GM18867 (cell line): ENCODE data around the gene LTBP1.
"Not testable (repeated sequence)": the region's sequence is repeated elsewhere in the genome, so short reads cannot be mapped to it uniquely, and the experiment has no call there.

Source experiments
- ATAC-seq: cut with Tn5 transposase; IDR thresholded peaks from one replicate; pipeline ENCODE4 v1.9.1; 2021; ENCODE audit warnings: mild to moderate bottlenecking, moderate library complexity; ENCODE audit not compliant: unreplicated experiment

Gene LTBP1

GRCh38 chr2:33214857-33215256, 268.1 kb downstream of the LTBP1 start:
- no peak for ATAC-seq

- ATAC-seq: no peak
Measured at GRCh38 chr2:33215299-33215698, 268.5 kb downstream of the LTBP1 start.

- no peak for ATAC-seq
Measured at GRCh38 chr2:33215983-33216382, 269.2 kb downstream of the LTBP1 start.

- ATAC-seq: no peak
Measured at GRCh38 chr2:33216508-33217182, 269.9 kb downstream of the LTBP1 start.

DNA sequence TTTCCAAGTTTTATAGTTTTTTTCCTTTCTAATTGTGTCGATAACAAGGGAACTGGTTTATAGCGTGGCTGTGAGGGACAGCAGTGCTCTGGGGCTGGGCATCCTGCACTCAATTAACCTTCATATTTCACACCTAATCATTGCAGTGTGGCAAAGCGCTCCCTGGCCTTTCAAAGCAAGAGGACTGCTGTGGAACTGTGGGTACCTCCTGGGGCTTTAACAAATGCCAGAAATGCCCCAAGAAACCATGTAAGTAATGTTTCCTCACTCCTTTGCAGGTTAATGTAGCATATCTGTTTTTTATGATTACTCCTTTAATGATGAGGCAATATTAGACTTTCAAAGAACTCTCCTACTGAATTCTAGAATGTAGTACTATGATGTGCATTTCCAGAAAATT, 270.7 kb downstream of the LTBP1 start:
- ATAC-seq: no peak

- ATAC-seq: no peak
Measured at GRCh38 chr2:33219114-33219513, 272.4 kb downstream of the LTBP1 start.

- ATAC-seq: no peak
Measured at GRCh38 chr2:33219850-33220275, 273.1 kb downstream of the LTBP1 start.

DNA sequence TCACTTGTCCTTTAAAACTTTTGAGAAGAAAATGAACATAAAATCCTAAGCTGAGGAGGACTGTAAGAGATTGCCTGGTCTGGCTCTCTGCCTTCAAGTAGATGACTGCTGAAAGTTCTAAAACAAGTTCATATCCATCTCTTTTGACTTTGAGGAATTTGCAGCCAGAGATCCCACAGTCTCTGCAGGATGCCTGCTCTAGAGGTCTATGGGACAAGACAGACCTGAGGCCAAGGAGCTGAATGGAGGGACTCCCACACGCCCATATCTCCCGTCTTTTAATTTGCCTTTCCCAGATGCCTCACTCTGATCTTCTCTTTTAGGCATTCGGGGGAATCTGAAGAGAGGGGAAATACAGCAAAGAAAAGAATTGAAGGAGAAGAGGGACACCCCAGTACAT, 273.8 kb downstream of the LTBP1 start:
- no peak for ATAC-seq

DNA sequence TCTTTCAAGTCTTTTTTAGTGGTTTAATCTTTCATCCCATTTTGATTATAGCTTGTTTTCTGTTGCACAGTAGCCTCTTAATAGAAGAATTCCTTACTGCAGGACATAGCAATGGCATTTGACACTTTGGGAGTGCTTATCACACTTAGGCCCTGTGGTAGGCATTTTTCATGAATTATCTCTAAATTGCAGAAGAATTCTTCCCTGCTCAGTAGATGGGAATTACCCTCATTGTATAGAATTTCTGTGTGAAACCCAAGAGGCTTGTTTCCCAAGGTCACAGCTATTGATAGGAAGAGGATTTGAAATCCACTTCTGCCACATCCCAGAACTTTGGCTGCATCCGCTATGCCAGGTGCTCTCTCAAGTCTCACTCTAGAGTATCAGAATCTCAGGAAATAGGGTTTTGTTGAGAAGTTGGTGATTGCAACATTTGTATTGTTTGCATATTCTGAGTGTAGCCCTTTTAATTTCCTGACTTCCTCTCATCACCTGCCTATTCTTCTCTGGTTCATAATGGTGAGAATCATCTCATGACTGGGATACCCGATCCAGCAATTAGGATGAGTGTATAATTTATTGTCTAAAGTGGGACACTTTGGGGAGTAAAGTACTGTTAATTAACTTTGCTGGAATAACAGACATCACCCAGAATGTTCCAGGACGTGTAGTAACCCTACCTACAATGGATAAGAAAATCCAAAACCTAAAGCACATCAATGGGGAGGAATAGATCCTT, 274.5 kb downstream of the LTBP1 start:
- ATAC-seq: no peak

- no peak for ATAC-seq
Measured at GRCh38 chr2:33222309-33222708, 275.6 kb downstream of the LTBP1 start.

GRCh38 chr2:33223856-33224255, 277.1 kb downstream of the LTBP1 start:
- no peak for ATAC-seq

DNA sequence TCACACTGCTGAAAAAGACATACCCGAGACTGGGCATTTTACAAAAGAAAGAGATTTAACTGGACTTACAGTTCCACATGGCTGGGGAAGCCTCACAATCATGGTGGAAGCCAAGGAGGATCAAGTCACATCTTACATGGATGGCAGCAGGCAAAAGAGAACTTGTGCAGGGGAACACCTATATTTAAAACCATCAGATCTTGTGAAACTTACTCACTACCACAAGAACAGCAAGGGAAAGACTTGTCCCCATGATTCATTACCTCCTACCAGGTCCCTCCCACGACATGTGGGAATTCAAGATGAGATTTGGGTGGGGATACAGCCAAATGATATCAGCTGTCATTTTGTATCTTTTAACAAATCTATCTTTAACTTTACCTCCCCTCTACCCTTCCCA, 278.6 kb downstream of the LTBP1 start:
- ATAC-seq: no peak

DNA sequence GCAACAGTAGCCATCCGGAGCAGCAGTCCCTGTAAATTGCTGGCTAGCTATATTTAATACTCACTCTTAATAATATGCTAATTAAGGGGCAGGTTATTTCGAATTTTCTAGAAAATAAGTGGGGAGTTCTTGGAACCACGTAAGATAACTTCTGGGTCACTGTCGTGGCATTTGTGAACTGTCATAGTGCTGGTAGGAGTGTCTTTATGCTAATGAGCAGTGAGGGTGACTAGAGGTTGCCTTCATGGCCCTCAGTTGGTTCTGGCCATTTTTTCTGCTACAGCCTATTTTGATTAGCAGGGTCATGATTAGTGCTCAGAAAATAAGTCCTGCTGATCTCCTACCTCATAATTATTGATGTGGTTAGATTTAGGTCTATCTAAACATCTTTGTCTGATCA, 279.8 kb downstream of the LTBP1 start:
- ATAC-seq: no peak

- ATAC-seq: no peak
Measured at GRCh38 chr2:33229646-33230045, 282.9 kb downstream of the LTBP1 start.

GRCh38 chr2:33230195-33230594, 283.4 kb downstream of the LTBP1 start:
- no peak for ATAC-seq

- no peak for ATAC-seq
Measured at GRCh38 chr2:33230842-33231241, 284.1 kb downstream of the LTBP1 start.

DNA sequence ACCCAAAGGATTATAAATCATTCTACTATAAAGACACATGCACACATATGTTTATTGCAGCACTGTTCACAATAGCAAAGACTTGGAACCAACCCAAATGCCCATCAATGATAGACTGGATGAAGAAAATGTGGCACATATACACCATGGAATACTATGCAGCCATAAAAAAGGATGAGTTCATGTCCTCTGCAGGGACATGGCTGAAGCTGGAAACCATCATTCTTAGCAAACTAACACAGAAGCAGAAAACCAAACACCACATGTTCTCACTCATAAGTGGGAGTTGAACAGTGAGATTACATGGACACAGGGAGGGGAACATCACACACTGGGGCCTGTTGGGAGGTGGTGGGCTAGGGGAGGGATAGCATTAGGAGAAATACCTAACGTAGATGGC, 288.8 kb downstream of the LTBP1 start:
- not testable (repeated sequence) for ATAC-seq

DNA sequence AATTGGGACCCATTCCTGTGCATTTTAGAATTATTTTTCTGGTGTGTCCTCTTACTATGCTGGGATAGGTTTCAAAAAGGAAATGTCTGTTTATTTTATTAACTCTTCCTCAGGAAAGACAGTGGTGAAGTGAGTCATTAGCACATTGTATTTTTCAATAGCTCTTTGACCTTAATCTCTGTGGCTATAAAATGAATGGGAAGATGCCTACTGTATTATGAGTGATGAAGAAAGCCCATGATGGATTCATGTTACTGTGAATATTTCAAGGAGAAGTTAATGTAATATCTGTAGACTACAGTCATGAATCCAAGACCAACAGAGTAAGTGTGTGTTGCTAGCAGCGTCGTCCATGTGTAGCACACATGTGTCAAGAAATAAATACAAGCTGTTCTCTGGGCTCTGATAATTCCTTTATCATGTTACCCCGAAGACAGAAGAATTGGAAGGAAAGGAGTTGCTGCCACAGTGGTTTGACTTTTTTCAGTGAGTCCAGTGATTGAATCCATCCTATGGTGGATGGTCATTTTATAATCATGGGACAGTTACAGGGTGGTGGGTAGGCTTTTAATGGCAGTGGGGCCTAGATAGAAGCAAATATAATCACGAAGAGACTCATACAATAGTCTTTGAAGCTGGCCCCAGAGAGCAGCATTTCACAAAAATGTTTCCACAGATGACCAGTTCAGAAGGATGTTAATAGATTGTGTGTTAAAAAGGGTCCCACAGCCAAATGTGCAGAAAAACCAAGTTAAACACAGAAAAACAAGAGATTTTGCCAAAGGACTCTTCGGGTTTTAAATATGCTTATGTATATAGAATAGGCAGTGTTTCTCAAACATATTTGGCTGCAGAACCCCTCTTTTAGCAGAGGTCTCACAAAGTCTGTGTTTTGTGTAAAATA, 290.0 kb downstream of the LTBP1 start:
- ATAC-seq: no peak

DNA sequence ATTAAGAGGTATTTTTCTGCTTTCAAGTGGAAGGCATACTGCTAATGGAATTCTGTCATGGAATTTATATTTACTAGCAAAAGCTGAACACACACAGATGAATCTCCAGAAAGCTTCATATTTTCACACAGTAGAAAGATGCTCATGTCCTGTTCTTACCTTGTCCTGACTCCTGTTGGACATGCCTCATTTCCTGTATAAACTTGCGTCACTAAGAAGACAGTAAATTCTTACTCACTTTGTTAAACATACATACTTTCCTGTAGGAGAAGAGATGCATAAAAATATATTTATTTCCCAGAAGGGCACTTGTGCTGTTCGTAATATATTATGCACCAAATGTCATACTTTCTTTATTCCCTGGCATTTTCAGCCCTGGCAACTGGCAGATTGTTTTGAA, 291.4 kb downstream of the LTBP1 start:
- ATAC-seq: no peak

GRCh38 chr2:33240178-33240577, 293.4 kb downstream of the LTBP1 start:
- ATAC-seq: no peak

DNA sequence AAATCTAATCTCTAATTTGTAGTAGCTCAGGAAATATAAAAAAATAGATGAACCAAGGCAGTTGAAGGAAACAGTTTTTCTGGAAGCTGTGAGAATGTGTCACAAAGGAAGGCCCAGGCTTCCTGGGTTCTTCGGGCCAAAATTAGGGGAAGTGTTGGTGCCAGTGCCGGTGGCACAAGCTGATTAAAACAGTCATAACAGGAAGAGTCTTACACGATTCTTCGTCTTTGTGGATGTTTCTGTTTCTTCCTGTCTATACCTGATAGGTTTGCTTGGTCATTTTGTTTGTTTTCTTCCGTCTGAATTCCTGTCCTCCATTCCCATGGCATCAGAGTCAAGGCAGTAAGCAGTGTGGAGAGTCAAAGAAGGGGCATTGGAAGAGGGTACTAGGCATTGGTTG, 294.3 kb downstream of the LTBP1 start:
- ATAC-seq: no peak

DNA sequence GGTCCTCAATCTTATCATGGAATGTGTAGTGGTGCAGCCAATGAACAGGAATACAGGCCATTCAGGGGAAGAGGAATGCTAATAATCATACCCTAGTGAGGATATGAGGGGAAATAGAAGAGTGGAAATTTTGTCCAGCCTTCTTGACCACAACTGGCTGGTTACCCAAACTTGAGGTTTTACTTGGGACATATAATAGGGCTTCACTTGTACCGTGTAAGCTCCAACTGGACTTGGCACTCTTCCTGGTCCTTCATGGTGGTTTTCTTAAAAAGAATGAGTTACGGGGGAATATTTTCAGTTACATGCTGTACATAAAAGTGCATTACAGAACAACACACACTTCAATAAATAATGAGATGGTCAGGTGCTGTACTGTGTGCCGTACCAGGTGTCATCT, 294.8 kb downstream of the LTBP1 start:
- ATAC-seq: no peak
